Stimulated activated CD8-positive, alpha-beta memory T cell treated with anti-CD3 and anti-CD28 coated beads, Interleukin-12 subunit alpha, Interleukin-12 subunit beta, amount 100 ng/mL, for 24 hours (primary cell): Measurements from ENCODE around the gene FAM171A1.

Experiments
- DNase-seq: peaks from one replicate; pipeline ENCODE4 v3.0.0-alpha.2; 2020; ENCODE audit errors: extremely low read depth

Gene FAM171A1

GRCh38 chr10:15244635-15245197, 126.4 kb downstream of the FAM171A1 start:
- no peak for DNase-seq

- DNase-seq: no peak
Measured at GRCh38 chr10:15242261-15242840, 128.7 kb downstream of the FAM171A1 start.

- no peak for DNase-seq
Measured at GRCh38 chr10:15241306-15241705, 129.8 kb downstream of the FAM171A1 start.

GRCh38 chr10:15238555-15239335, 132.3 kb downstream of the FAM171A1 start:
- no peak for DNase-seq

- no peak for DNase-seq
Measured at GRCh38 chr10:15237351-15237750, 133.7 kb downstream of the FAM171A1 start.

- no peak for DNase-seq
Measured at GRCh38 chr10:15236340-15236739, 134.7 kb downstream of the FAM171A1 start.

GRCh38 chr10:15232279-15232678, 138.8 kb downstream of the FAM171A1 start:
- no peak for DNase-seq

- DNase-seq: no peak
Measured at GRCh38 chr10:15231426-15231825, 139.7 kb downstream of the FAM171A1 start.

- no peak for DNase-seq
Measured at GRCh38 chr10:15230257-15230656, 140.8 kb downstream of the FAM171A1 start.

- DNase-seq: no peak
Measured at GRCh38 chr10:15229268-15229667, 141.8 kb downstream of the FAM171A1 start.

GRCh38 chr10:15228426-15228825, 142.7 kb downstream of the FAM171A1 start:
- DNase-seq: no peak

- DNase-seq: no peak
Measured at GRCh38 chr10:15227611-15228372, 143.3 kb downstream of the FAM171A1 start.

- DNase-seq: no peak
Measured at GRCh38 chr10:15225511-15225910, 145.6 kb downstream of the FAM171A1 start.

- no peak for DNase-seq
Measured at GRCh38 chr10:15224948-15225347, 146.1 kb downstream of the FAM171A1 start.

- no peak for DNase-seq
Measured at GRCh38 chr10:15223174-15223573, 147.9 kb downstream of the FAM171A1 start.

- DNase-seq: no peak
Measured at GRCh38 chr10:15222511-15222910, 148.6 kb downstream of the FAM171A1 start.

GRCh38 chr10:15220445-15220844, 150.6 kb downstream of the FAM171A1 start:
- no peak for DNase-seq

GRCh38 chr10:15216700-15217099, 154.4 kb downstream of the FAM171A1 start:
- no peak for DNase-seq

- no peak for DNase-seq
Measured at GRCh38 chr10:15214237-15214636, 156.9 kb downstream of the FAM171A1 start.

GRCh38 chr10:15213461-15213861, 157.6 kb downstream of the FAM171A1 start:
- DNase-seq: no peak

GRCh38 chr10:15211464-15211979, 159.6 kb downstream of the FAM171A1 start:
- no peak for DNase-seq

GRCh38 chr10:15210521-15210920, 160.6 kb downstream of the FAM171A1 start:
- no peak for DNase-seq
